Neural cell (in vitro differentiated cells): ENCODE data around the gene SOX30. TPM values are rescaled to one million over a fixed set of nuclear protein-coding genes. Genes with fewer than 3 reads are reported as not detected.

Experiments used
- H2AFZ ChIP-seq: fragments of 200-600, 300-800 bp; sonication (generic), shearing (Covaris generic); 2 replicates; pipeline ENCODE4 v1.6.0; 2014; ENCODE audit warnings: low read depth, mild to moderate bottlenecking, antibody characterized with exemption, low read length, moderate library complexity
- H3F3A ChIP-seq: fragments of 200-600 bp; shearing (Covaris generic); 2 replicates; pipeline ENCODE4 v1.6.1; 2016; ENCODE audit warnings: mild to moderate bottlenecking, moderate library complexity, mixed read lengths, antibody characterized with exemption, low read length; ENCODE audit not compliant: insufficient read depth, poor library complexity, severe bottlenecking
- H3K27ac ChIP-seq: fragments of 200-600, 300-800 bp; sonication (generic), shearing (Covaris generic); 2 replicates; pipeline ENCODE4 v1.5.1; 2014; ENCODE audit warnings: mild to moderate bottlenecking, low read length, moderate library complexity
- H3K27me3 ChIP-seq: fragments of 300-800, 200-600 bp; sonication (generic), shearing (Covaris generic); 2 replicates; pipeline ENCODE4 v1.6.0; 2014; ENCODE audit warnings: mild to moderate bottlenecking, low read depth, low read length, moderate library complexity; ENCODE audit not compliant: insufficient read depth
- H3K36me3 ChIP-seq: fragments of 300-800, 200-600 bp; sonication (generic), shearing (Covaris generic); 2 replicates; pipeline ENCODE4 v1.5.1; 2014; ENCODE audit warnings: mild to moderate bottlenecking, antibody characterized with exemption, low read length, moderate library complexity; ENCODE audit not compliant: insufficient read depth
- H3K4me2 ChIP-seq: fragments of 300-800, 200-600 bp; sonication (generic), shearing (Covaris generic); 2 replicates; pipeline ENCODE4 v1.6.0; 2014; ENCODE audit warnings: mild to moderate bottlenecking, low read length
- H3K4me3 ChIP-seq: fragments of 300-800, 200-600 bp; sonication (generic), shearing (Covaris generic); 2 replicates; pipeline ENCODE4 v1.5.1; 2014; ENCODE audit warnings: mild to moderate bottlenecking, low read length, moderate library complexity
- H3K79me2 ChIP-seq: fragments of 200-600 bp; shearing (Covaris generic); replicated peaks from 2 replicates; pipeline ENCODE4 v1.6.0; 2014; ENCODE audit warnings: mild to moderate bottlenecking, low read length, moderate library complexity; ENCODE audit not compliant: insufficient read depth
- H3K9ac ChIP-seq: fragments of 300-800, 200-600 bp; sonication (generic), shearing (Covaris generic); 2 replicates; pipeline ENCODE4 v1.6.1; 2016; ENCODE audit warnings: mild to moderate bottlenecking, low read length, mixed read lengths
- H3K9me2 ChIP-seq: fragments of 200-600 bp; shearing (Covaris generic); 2 replicates; pipeline ENCODE4 v1.6.1; 2016; ENCODE audit warnings: mild to moderate bottlenecking, low read length, mixed read lengths; ENCODE audit not compliant: insufficient read depth
- H3K9me3 ChIP-seq: fragments of 200-600, 300-800 bp; sonication (generic), shearing (Covaris generic); 2 replicates; pipeline ENCODE4 v1.6.1; 2016; ENCODE audit warnings: mild to moderate bottlenecking, mixed run types, low read length, moderate library complexity, mixed read lengths
- H4K20me1 ChIP-seq: fragments of 200-600 bp; shearing (Covaris generic); 2 replicates; pipeline ENCODE4 v1.6.1; 2016; ENCODE audit warnings: mild to moderate bottlenecking, mixed run types; ENCODE audit not compliant: insufficient read depth
- CTCF ChIP-seq: fragments of 450-650 bp; IDR thresholded peaks from 2 replicates; pipeline ENCODE4 v1.5.1; 2014; ENCODE audit warnings: antibody characterized with exemption, mild to moderate bottlenecking, moderate library complexity; ENCODE audit not compliant: poor library complexity, severe bottlenecking
- EP300 ChIP-seq: fragments of 450-650 bp; conservative IDR thresholded peaks from 2 replicates; pipeline ENCODE4 v1.6.1; 2014; ENCODE audit warnings: antibody characterized with exemption, mild to moderate bottlenecking, moderate library complexity; ENCODE audit not compliant: poor library complexity, severe bottlenecking
- EZH2 ChIP-seq: fragments of 200-600, 300-800 bp; shearing (Covaris generic), sonication (generic); IDR thresholded peaks from 2 replicates; pipeline ENCODE4 v1.6.1; 2014; ENCODE audit warnings: antibody characterized with exemption, low read length, borderline replicate concordance, mild to moderate bottlenecking; ENCODE audit not compliant: insufficient read depth, poor library complexity, severe bottlenecking
- MXI1 ChIP-seq: fragments of 450-650 bp; conservative IDR thresholded peaks from 2 replicates; pipeline ENCODE4 v1.6.1; 2014; ENCODE audit warnings: antibody characterized with exemption, mild to moderate bottlenecking; ENCODE audit not compliant: poor library complexity, severe bottlenecking
- POLR2AphosphoS5 ChIP-seq: IDR thresholded peaks from 2 replicates; pipeline ENCODE4 v1.6.1; 2012
- RAD21 ChIP-seq: fragments of 450-650 bp; conservative IDR thresholded peaks from 2 replicates; pipeline ENCODE4 v1.6.1; 2014; ENCODE audit warnings: antibody characterized with exemption, mild to moderate bottlenecking, moderate library complexity
- REST ChIP-seq: IDR thresholded peaks from 2 replicates; pipeline ENCODE4 v1.6.1; 2012; ENCODE audit warnings: borderline replicate concordance
- SMC3 ChIP-seq: fragments of 450-650 bp; conservative IDR thresholded peaks from 2 replicates; pipeline ENCODE4 v1.6.1; 2014; ENCODE audit warnings: antibody characterized with exemption, mild to moderate bottlenecking, moderate library complexity; ENCODE audit not compliant: poor library complexity
- TAF1 ChIP-seq: IDR thresholded peaks from 2 replicates; pipeline ENCODE4 v1.6.1; 2012; ENCODE audit warnings: low read depth
- polyA plus RNA-seq: library from polyadenylated mRNA; depleted of rRNA; stranded (reverse); fragments of >200 nt; gene quantifications from 2 replicates; pipeline ENCODE4 v1.2.3, GENCODE V29; 2014

SOX30 gene
- polyA plus RNA-seq, 1 donor from 2014 or later = not detected

- Histone ChIP-seq H2AFZ (no peak overlapping the region), H3K79me2 (no peaks in the 10 kb centered on the region), H4K20me1 (no peaks in the 10 kb centered on the region), H3K9me2 (no peaks in the 10 kb centered on the region), H3K27me3 (no peaks in the 10 kb centered on the region), H3K4me2 (no peak overlapping the region), H3K9ac (no peak overlapping the region), H3K4me3 (no peak overlapping the region), H3F3A (no peaks in the 10 kb centered on the region), H3K9me3 (no peaks in the 10 kb centered on the region), H3K36me3 (no peaks in the 10 kb centered on the region), H3K27ac (no peak overlapping the region)
- no peak for TF ChIP-seq EP300
- no peak for TF ChIP-seq TAF1
- no peak for TF ChIP-seq SMC3
- TF ChIP-seq CTCF = no peak
- TF ChIP-seq REST = no peak
- TF ChIP-seq EZH2 = no peak
- TF ChIP-seq RAD21 = no peak
- TF ChIP-seq POLR2AphosphoS5 = no peak
- TF ChIP-seq MXI1 = no peak
Observed at GRCh38 chr5:157620776-157621175, 31.5 kb downstream of the SOX30 start.

GRCh38 chr5:157618191-157618765, 34.0 kb downstream of the SOX30 start:
- Histone ChIP-seq H3K79me2 (no peaks in the 10 kb centered on the region), H2AFZ (no peak overlapping the region), H3F3A (no peaks in the 10 kb centered on the region), H3K4me3 (no peak overlapping the region), H3K27me3 (no peaks in the 10 kb centered on the region), H3K9me2 (no peaks in the 10 kb centered on the region), H3K9me3 (no peaks in the 10 kb centered on the region), H4K20me1 (no peaks in the 10 kb centered on the region), H3K36me3 (no peaks in the 10 kb centered on the region), H3K27ac (no peak overlapping the region), H3K4me2 (no peak overlapping the region), H3K9ac (no peak overlapping the region)
- no peak for TF ChIP-seq EP300
- TF ChIP-seq CTCF = no peak
- no peak for TF ChIP-seq TAF1
- TF ChIP-seq EZH2 = no peak
- TF ChIP-seq REST = no peak
- TF ChIP-seq RAD21 = no peak
- no peak for TF ChIP-seq POLR2AphosphoS5
- no peak for TF ChIP-seq SMC3
- TF ChIP-seq MXI1 = no peak
